Chondrocyte (in vitro differentiated cells): ENCODE data around the gene RRAS. TPM values are rescaled to one million over a fixed set of nuclear protein-coding genes. Genes with fewer than 3 reads are reported as not detected.

Experiments used
- DNase-seq: peaks from one replicate; pipeline ENCODE4 v3.0.0; 2021; ENCODE audit warnings: mixed read lengths, low spot score
- H3K27ac Mint-ChIP-seq: one replicate; pipeline ENCODE4 v1.8.0; 2021; ENCODE audit warnings: mild to moderate bottlenecking, moderate library complexity, mixed read lengths; ENCODE audit not compliant: unreplicated experiment
- H3K27me3 Mint-ChIP-seq: 2 replicates; pipeline ENCODE4 v1.8.0; 2021; ENCODE audit warnings: low read depth, mixed read lengths
- H3K36me3 Mint-ChIP-seq: 2 replicates; pipeline ENCODE4 v1.8.0; 2021; ENCODE audit warnings: low read depth, mixed read lengths
- H3K4me1 Mint-ChIP-seq: 2 replicates; pipeline ENCODE4 v1.8.0; 2021; ENCODE audit warnings: low read depth, mild to moderate bottlenecking, mixed read lengths
- H3K4me3 Mint-ChIP-seq: one replicate; pipeline ENCODE4 v1.8.0; 2021; ENCODE audit warnings: mild to moderate bottlenecking, moderate library complexity, mixed read lengths; ENCODE audit not compliant: unreplicated experiment
- H3K9me3 Mint-ChIP-seq: 2 replicates; pipeline ENCODE4 v1.8.0; 2021; ENCODE audit warnings: low read depth, mixed read lengths
- total RNA-seq: library from RNA; stranded (reverse); gene quantifications from 3 replicates; pipeline ENCODE4 v1.2.1, GENCODE V29; 2021
- TF ChIP-seq, protein P1 (sequence below): fragments of 200-600 bp; sonication (generic); IDR thresholded peaks from 2 replicates; pipeline ENCODE4 v1.5.0; 2021; ENCODE audit warnings: antibody characterized with exemption, mild to moderate bottlenecking, moderate library complexity

RRAS gene
- total RNA-seq, 1 donor from 2014 or later: 113 TPM

DNA sequence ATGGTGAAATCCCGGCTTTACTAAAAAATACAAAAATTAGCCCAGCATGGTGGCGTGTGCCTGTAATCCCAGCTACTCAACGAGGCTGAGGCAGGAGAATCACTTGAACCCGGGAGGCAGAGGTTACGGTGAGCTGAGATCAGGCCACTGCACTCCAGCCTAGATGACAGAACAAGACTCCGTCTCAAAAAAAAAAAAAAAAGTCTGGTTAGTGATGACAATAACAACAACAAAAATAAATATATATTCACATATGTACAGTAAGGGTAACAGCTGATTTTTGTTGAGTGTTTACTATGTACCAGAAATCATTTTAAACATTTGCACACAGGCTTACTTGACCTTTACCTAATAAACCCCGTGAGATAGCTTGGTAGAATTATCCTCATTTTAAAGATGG is 23.0 kb downstream of the RRAS start:
- DNase-seq: no peak
- no peaks in the 10 kb centered on the region for H3K9me3 Mint-ChIP-seq
- H3K36me3 Mint-ChIP-seq: peaks cover 28% of the 10 kb centered on the region
- H3K27me3 Mint-ChIP-seq: no peaks in the 10 kb centered on the region
- TF ChIP-seq, protein P1, sequence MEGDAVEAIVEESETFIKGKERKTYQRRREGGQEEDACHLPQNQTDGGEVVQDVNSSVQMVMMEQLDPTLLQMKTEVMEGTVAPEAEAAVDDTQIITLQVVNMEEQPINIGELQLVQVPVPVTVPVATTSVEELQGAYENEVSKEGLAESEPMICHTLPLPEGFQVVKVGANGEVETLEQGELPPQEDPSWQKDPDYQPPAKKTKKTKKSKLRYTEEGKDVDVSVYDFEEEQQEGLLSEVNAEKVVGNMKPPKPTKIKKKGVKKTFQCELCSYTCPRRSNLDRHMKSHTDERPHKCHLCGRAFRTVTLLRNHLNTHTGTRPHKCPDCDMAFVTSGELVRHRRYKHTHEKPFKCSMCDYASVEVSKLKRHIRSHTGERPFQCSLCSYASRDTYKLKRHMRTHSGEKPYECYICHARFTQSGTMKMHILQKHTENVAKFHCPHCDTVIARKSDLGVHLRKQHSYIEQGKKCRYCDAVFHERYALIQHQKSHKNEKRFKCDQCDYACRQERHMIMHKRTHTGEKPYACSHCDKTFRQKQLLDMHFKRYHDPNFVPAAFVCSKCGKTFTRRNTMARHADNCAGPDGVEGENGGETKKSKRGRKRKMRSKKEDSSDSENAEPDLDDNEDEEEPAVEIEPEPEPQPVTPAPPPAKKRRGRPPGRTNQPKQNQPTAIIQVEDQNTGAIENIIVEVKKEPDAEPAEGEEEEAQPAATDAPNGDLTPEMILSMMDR: no peak
- peaks cover 17% of the 10 kb centered on the region for H3K4me1 Mint-ChIP-seq
- no peak overlapping the region for H3K4me3 Mint-ChIP-seq
- no peak overlapping the region for H3K27ac Mint-ChIP-seq

- peaks cover 17% of the 10 kb centered on the region for H3K4me1 Mint-ChIP-seq
- peaks cover 26% of the 10 kb centered on the region for H3K36me3 Mint-ChIP-seq
- H3K27me3 Mint-ChIP-seq: no peaks in the 10 kb centered on the region
- TF ChIP-seq, protein P1: no peak
- H3K4me3 Mint-ChIP-seq: no peak overlapping the region
- no peak overlapping the region for H3K27ac Mint-ChIP-seq
- H3K9me3 Mint-ChIP-seq: no peaks in the 10 kb centered on the region
- DNase-seq: no peak
Observed at GRCh38 chr19:49616532-49616931, 23.4 kb downstream of the RRAS start.

DNA sequence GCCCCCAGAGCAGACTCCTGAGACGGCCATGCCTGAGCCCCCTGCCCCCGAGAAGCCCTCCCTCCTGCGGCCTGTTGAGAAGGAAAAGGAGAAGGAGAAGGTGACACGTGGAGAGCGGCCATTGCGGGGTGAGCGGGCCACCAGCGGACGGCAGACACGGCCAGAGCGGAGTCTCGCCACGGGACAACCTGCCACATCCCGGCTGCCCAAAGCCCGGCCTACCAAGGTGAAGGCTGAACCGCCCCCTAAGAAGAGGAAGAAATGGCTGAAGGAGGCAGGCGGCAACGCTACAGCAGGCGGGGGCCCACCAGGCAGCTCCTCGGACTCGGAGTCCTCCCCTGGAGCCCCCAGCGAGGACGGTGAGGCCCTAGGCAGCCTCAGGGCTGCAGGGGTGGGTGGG is 24.1 kb downstream of the RRAS start:
- no peak for DNase-seq
- H3K36me3 Mint-ChIP-seq: peaks cover 23% of the 10 kb centered on the region
- TF ChIP-seq, protein P1: no peak
- H3K27me3 Mint-ChIP-seq: no peaks in the 10 kb centered on the region
- no peak overlapping the region for H3K4me3 Mint-ChIP-seq
- peaks cover 17% of the 10 kb centered on the region for H3K4me1 Mint-ChIP-seq
- H3K9me3 Mint-ChIP-seq: no peaks in the 10 kb centered on the region
- H3K27ac Mint-ChIP-seq: peak overlapping the region; percentile 68

- Mint-ChIP-seq H3K4me1 (peaks cover 17% of the 10 kb centered on the region), H3K27me3 (no peaks in the 10 kb centered on the region), H3K36me3 (peaks cover 21% of the 10 kb centered on the region), H3K27ac (peak overlapping the region; percentile 90), H3K4me3 (no peak overlapping the region), H3K9me3 (no peaks in the 10 kb centered on the region)
- DNase-seq: no peak
- TF ChIP-seq, protein P1: peak; percentile 31
Observed at GRCh38 chr19:49614096-49614833, 25.7 kb downstream of the RRAS start.

GRCh38 chr19:49613374-49613773 is 26.6 kb downstream of the RRAS start:
- Mint-ChIP-seq H3K27me3 (no peaks in the 10 kb centered on the region), H3K4me3 (no peak overlapping the region), H3K27ac (peak overlapping the region; percentile 90), H3K4me1 (peaks cover 17% of the 10 kb centered on the region), H3K9me3 (no peaks in the 10 kb centered on the region), H3K36me3 (peaks cover 18% of the 10 kb centered on the region)
- TF ChIP-seq, protein P1: no peak
- DNase-seq: no peak
